HG03045 (cell line): Measurements from ENCODE around the gene KIF1A.

ENCODE experiments used
- ATAC-seq: cut with Tn5 transposase; IDR thresholded peaks from one replicate; pipeline ENCODE4 v1.9.1; 2021; ENCODE audit warnings: mild to moderate bottlenecking, moderate library complexity; ENCODE audit not compliant: unreplicated experiment

The KIF1A gene

GRCh38 chr2:240723851-240724250 is 96.2 kb downstream of the KIF1A start:
- no peak for ATAC-seq

- ATAC-seq = no peak
These were observed 97.0 kb downstream of the KIF1A start for GRCh38 chr2:240722796-240723735.

- no peak for ATAC-seq
These were observed 97.6 kb downstream of the KIF1A start for GRCh38 chr2:240722376-240722775.

GRCh38 chr2:240721596-240722180 is 98.3 kb downstream of the KIF1A start:
- ATAC-seq = no peak

- no peak for ATAC-seq
These were observed 99.1 kb downstream of the KIF1A start for GRCh38 chr2:240720686-240721595.

GRCh38 chr2:240719676-240720545 is 100.1 kb downstream of the KIF1A start:
- no peak for ATAC-seq

- no peak for ATAC-seq
These were observed 101.0 kb downstream of the KIF1A start for GRCh38 chr2:240718896-240719490.

- no peak for ATAC-seq
These were observed 102.1 kb downstream of the KIF1A start for GRCh38 chr2:240717681-240718581.

GRCh38 chr2:240717181-240717641 is 102.8 kb downstream of the KIF1A start:
- no peak for ATAC-seq

GRCh38 chr2:240716130-240716798 is 103.8 kb downstream of the KIF1A start:
- ATAC-seq = no peak

GRCh38 chr2:240714747-240715725 is 105.0 kb downstream of the KIF1A start:
- ATAC-seq = no peak

GRCh38 chr2:240713928-240714746 is 105.9 kb downstream of the KIF1A start:
- no peak for ATAC-seq

- no peak for ATAC-seq
These were observed 106.7 kb downstream of the KIF1A start for GRCh38 chr2:240713071-240713927.

- no peak for ATAC-seq
These were observed 107.9 kb downstream of the KIF1A start for GRCh38 chr2:240712121-240712520.

GRCh38 chr2:240711701-240712100 is 108.3 kb downstream of the KIF1A start:
- ATAC-seq = no peak
